HCT116 (cell line): ENCODE measurements around the gene CCDC89. TPM values are rescaled to one million over a fixed set of nuclear protein-coding genes. Genes with fewer than 3 reads are reported as not detected.

Experiments used
- ATAC-seq: fragments of 200-7000 bp; cut with Tn5 transposase; 2 replicates; pipeline ENCODE4 v1.9.1; 2020; ENCODE audit warnings: mild to moderate bottlenecking, moderate library complexity
- BruUV-seq: library from RNA; stranded (reverse); fragments of 400-500 nt; replicated peaks from 2 replicates; lab custom pipeline; 2021; lab: Mats Ljungman, UMichigan
- CTCF ChIA-PET: fragments of 300-600 bp; sonication (Branson Sonifier 250); formaldehyde crosslinking; loops from one replicate; lab custom pipeline; 2021; ENCODE audit warnings: antibody characterized with exemption; lab: Charles Lee
- POLR2A ChIA-PET: fragments of 300-600, 350-600 bp; sonication (Branson Sonifier 250); formaldehyde crosslinking; loops from one replicate; lab custom pipeline; 2021; ENCODE audit warnings: antibody characterized with exemption; lab: Charles Lee
- RAD21 ChIA-PET, 2 experiments: fragments of 300-600 bp; sonication (Branson Sonifier 250); formaldehyde crosslinking; loops; one replicate each; lab custom pipeline; 2023; ENCODE audit warnings: low total read pairs in 2 of 2; ENCODE audit not compliant: uncharacterized antibody in 2 of 2, unreplicated experiment in 2 of 2, low non-redundant PET in 1 of 2; lab: Charles Lee
- DNase-seq: peaks from one replicate; pipeline ENCODE4 v3.0.0-alpha.2; 2010; ENCODE audit warnings: low read depth, low spot score
- H2AFZ ChIP-seq: fragments of 200-600 bp; shearing (Covaris generic), sonication (generic); 2 replicates; pipeline ENCODE4 v1.6.1; 2017; ENCODE audit warnings: low read depth, mixed run types, mixed read lengths, antibody characterized with exemption, low read length; ENCODE audit not compliant: poor library complexity, severe bottlenecking
- H3K27ac ChIP-seq: 2 replicates; pipeline ENCODE4 v1.5.1; 2012; ENCODE audit warnings: low read depth, low read length
- H3K27me3 ChIP-seq: fragments of 200-600 bp; sonication (generic); 2 replicates; pipeline ENCODE4 v1.6.1; 2016; ENCODE audit warnings: mixed run types, low read length, mixed read lengths; ENCODE audit not compliant: insufficient read depth
- H3K36me3 ChIP-seq, 2 experiments: fragments of 200-500 bp in 1 of 2; fragments of 200-600 bp in 1 of 2; sonication (Bioruptor generic) in 1 of 2; sonication (generic) in 1 of 2; 2 replicates each; pipeline versions ENCODE4 v1.5.1 to v1.6.1; 2014 to 2016; ENCODE audit warnings: low read length in 2 of 2, inconsistent platforms in 1 of 2, mixed read lengths in 1 of 2, mixed run types in 1 of 2; ENCODE audit not compliant: insufficient read depth in 2 of 2, control insufficient read depth in 1 of 2
- H3K4me1 ChIP-seq, 2 experiments: fragments of 200-600 bp in 1 of 2; sonication (generic) in 1 of 2; 2 replicates each; pipeline versions ENCODE4 v1.5.1 to v1.6.1; 2012 to 2017; ENCODE audit warnings: low read length in 2 of 2, inconsistent platforms in 1 of 2, mild to moderate bottlenecking in 1 of 2, mixed read lengths in 1 of 2, mixed run types in 1 of 2, moderate library complexity in 1 of 2; ENCODE audit not compliant: insufficient read depth in 2 of 2, control insufficient read depth in 1 of 2
- H3K4me2 ChIP-seq: fragments of 200-600 bp; sonication (generic); 2 replicates; pipeline ENCODE4 v1.6.1; 2017; ENCODE audit warnings: mixed run types, low read length, mixed read lengths
- H3K4me3 ChIP-seq, 2 experiments: fragments of 200-600 bp in 1 of 2; sonication (generic) in 1 of 2; replicated peaks in 1 of 2; 2 replicates each; pipeline ENCODE4 v1.5.1; 2011 to 2016; ENCODE audit warnings: low read length in 2 of 2, control low read depth in 1 of 2, low read depth in 1 of 2, mild to moderate bottlenecking in 1 of 2, mixed read lengths in 1 of 2, mixed run types in 1 of 2
- H3K79me2 ChIP-seq: fragments of 200-600 bp; sonication (generic); 2 replicates; pipeline ENCODE4 v1.6.1; 2017; ENCODE audit warnings: mild to moderate bottlenecking, mixed run types, low read length, moderate library complexity, mixed read lengths; ENCODE audit not compliant: insufficient read depth
- H3K9ac ChIP-seq: fragments of 200-600 bp; sonication (generic); 2 replicates; pipeline ENCODE4 v1.6.1; 2016; ENCODE audit warnings: low read length, mixed read lengths
- H3K9me2 ChIP-seq: fragments of 200-600 bp; sonication (generic), shearing (Covaris generic); 2 replicates; pipeline ENCODE4 v1.6.1; 2017; ENCODE audit warnings: mixed run types, mild to moderate bottlenecking, moderate library complexity; ENCODE audit not compliant: insufficient read depth
- H3K9me3 ChIP-seq, 2 experiments: fragments of 200-500 bp in 1 of 2; fragments of 200-600 bp in 1 of 2; sonication (Bioruptor generic) in 1 of 2; sonication (generic) in 1 of 2; 2 replicates each; pipeline ENCODE4 v1.6.1; 2014 to 2017; ENCODE audit warnings: low read length in 2 of 2, mixed read lengths in 2 of 2, inconsistent platforms in 1 of 2, low read depth in 1 of 2, mild to moderate bottlenecking in 1 of 2, mixed run types in 1 of 2, moderate library complexity in 1 of 2; ENCODE audit not compliant: control insufficient read depth in 1 of 2, insufficient read depth in 1 of 2
- H4K20me1 ChIP-seq: fragments of 200-600 bp; sonication (generic), shearing (Covaris generic); 2 replicates; pipeline ENCODE4 v1.6.1; 2017; ENCODE audit warnings: mixed run types, mild to moderate bottlenecking, moderate library complexity; ENCODE audit not compliant: insufficient read depth
- ATF3 ChIP-seq: IDR thresholded peaks from 2 replicates; pipeline ENCODE4 v1.6.1; 2012
- CBX3 ChIP-seq: IDR thresholded peaks from 2 replicates; pipeline ENCODE4 v1.6.1; 2012; ENCODE audit warnings: low read depth
- CTCF ChIP-seq, 3 experiments: fragments of 200-600 bp in 1 of 3; sonication (generic) in 1 of 3; IDR thresholded peaks in 2 of 3; conservative IDR thresholded peaks in 1 of 3; 2 replicates each; pipeline ENCODE4 v1.5.1; 2012 to 2017; ENCODE audit warnings: low read depth in 2 of 3, low read length in 2 of 3, antibody characterized with exemption in 1 of 3, borderline replicate concordance in 1 of 3, control low read depth in 1 of 3, mild to moderate bottlenecking in 1 of 3, mixed read lengths in 1 of 3, mixed run types in 1 of 3, moderate library complexity in 1 of 3; ENCODE audit not compliant: insufficient read depth in 1 of 3
- EGR1 ChIP-seq: IDR thresholded peaks from 2 replicates; pipeline ENCODE4 v1.6.1; 2012; ENCODE audit warnings: low read depth
- ELF1 ChIP-seq: IDR thresholded peaks from 2 replicates; pipeline ENCODE4 v1.6.1; 2012; ENCODE audit warnings: low read depth, borderline replicate concordance
- EZH2 ChIP-seq: fragments of 200-600 bp; sonication (generic); IDR thresholded peaks from 2 replicates; pipeline ENCODE4 v1.6.1; 2017; ENCODE audit warnings: antibody characterized with exemption, mixed run types
- EZH2phosphoT487 ChIP-seq: fragments of 200-600 bp; IDR thresholded peaks from 2 replicates; pipeline ENCODE4 v1.6.1; 2018; ENCODE audit warnings: antibody characterized with exemption, borderline replicate concordance
- FOSL1 ChIP-seq: IDR thresholded peaks from 2 replicates; pipeline ENCODE4 v1.6.1; 2012; ENCODE audit warnings: low read depth
- JUND ChIP-seq: IDR thresholded peaks from 2 replicates; pipeline ENCODE4 v1.6.1; 2012
- MAX ChIP-seq: IDR thresholded peaks from 2 replicates; pipeline ENCODE4 v1.6.1; 2012
- POLR2A ChIP-seq: IDR thresholded peaks from 2 replicates; pipeline ENCODE4 v1.7.0; 2011; ENCODE audit warnings: borderline replicate concordance; ENCODE audit not compliant: insufficient read depth, insufficient read length; ENCODE audit errors: extremely low read depth
- POLR2AphosphoS5 ChIP-seq: IDR thresholded peaks from 2 replicates; pipeline ENCODE4 v1.6.1; 2011; ENCODE audit warnings: mild to moderate bottlenecking, low read depth, low read length, moderate library complexity
- RAD21 ChIP-seq: IDR thresholded peaks from 2 replicates; pipeline ENCODE4 v1.6.1; 2012; ENCODE audit warnings: low read depth, mild to moderate bottlenecking
- SIN3A ChIP-seq: IDR thresholded peaks from 2 replicates; pipeline ENCODE4 v1.6.1; 2012; ENCODE audit warnings: low read depth
- SP1 ChIP-seq: IDR thresholded peaks from 2 replicates; pipeline ENCODE4 v1.6.1; 2012; ENCODE audit warnings: low read depth
- SRF ChIP-seq: IDR thresholded peaks from 2 replicates; pipeline ENCODE4 v1.6.1; 2012; ENCODE audit warnings: low read depth
- YY1 ChIP-seq: IDR thresholded peaks from 2 replicates; pipeline ENCODE4 v1.6.1; 2011; ENCODE audit warnings: low read length, low read depth, moderate library complexity, mild to moderate bottlenecking; ENCODE audit not compliant: insufficient replicate concordance; ENCODE audit errors: extremely low read depth
- ZBTB33 ChIP-seq: IDR thresholded peaks from 2 replicates; pipeline ENCODE4 v1.6.1; 2011; ENCODE audit warnings: mild to moderate bottlenecking, low read length, moderate library complexity; ENCODE audit not compliant: insufficient replicate concordance; ENCODE audit errors: extremely low read depth
- ZFX ChIP-seq: fragments of 450-650 bp; IDR thresholded peaks from 2 replicates; pipeline ENCODE4 v1.6.1; 2017
- ZNF274 ChIP-seq: fragments of 200-500 bp; sonication (Bioruptor generic); IDR thresholded peaks from 2 replicates; pipeline ENCODE4 v1.6.1; 2014; ENCODE audit warnings: mild to moderate bottlenecking, low read depth, low read length, inconsistent platforms
- intact Hi-C: fragments of 100-400 bp; cut with micrococcal nuclease; formaldehyde crosslinking; loops from 2 replicates; pipeline ENCODE4 v1.10.0; 2022
- total RNA-seq: library from RNA; stranded (reverse); gene quantifications from one replicate; pipeline ENCODE4 v1.2.1, GENCODE V29; 2021; ENCODE audit not compliant: unreplicated experiment

Gene CCDC89
- total RNA-seq, 1 experiment from 2014 or later = 0.22 TPM

DNA sequence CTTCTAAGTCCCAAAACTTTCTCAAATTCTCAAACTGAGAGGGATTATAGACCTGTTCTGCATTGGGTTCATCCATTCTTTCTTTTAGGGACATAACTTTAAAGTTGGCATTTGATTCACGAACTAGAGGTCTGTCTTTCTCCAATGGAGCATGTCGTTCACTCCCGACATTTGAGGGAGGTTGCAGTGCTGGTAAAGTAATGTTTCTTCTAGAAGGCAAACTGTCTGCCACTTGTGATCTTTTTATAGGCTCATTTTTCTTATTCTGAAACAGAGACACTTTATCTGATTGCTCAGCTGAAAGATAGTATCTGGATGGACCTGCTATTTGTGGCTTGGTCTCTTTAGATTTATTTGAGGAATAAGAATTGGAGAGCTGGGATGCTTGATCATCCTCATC is 40.4 kb upstream of the CCDC89 start (continued):
- TF ChIP-seq EGR1 (no peak), FOSL1 (no peak), SRF (no peak), SP1 (no peak), SIN3A (no peak)
- TF ChIP-seq, all 23 proteins: peak for 0

DNA sequence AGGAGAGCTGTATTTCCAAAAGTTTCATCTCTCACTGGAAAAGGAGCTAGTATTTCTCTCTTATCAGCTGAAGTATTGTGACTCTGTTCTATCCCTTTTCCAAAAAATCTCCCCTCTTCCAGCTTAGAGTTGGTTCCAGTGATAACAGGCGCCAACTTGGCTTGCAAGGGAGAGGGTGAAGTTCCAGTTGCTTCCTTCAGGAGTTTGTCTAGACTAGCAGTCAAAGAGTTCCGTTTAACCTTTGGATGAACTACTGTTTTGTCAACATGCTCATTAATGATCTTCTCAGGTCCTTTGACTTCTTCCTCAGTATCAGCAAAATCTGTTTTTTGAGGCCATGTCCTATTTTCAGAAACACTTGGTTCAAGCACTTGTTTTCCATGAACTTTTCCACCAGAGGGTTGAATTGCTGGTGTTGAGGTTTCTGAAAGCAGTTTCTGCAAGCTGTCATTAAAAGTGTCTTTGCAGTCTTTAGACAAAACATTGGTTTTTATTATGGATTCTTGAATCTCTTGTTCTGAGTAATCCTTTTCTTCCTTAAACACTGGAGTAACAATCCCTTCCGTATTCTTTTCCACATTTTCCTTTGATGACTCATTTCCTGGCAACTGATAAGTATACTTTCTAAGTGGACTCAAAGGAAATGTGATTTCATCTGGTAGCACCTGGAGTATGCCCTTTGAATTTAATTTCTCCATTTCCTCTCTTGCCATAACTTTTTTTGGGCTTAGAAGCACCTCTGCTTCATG is 39.7 kb upstream of the CCDC89 start:
- ChIA-PET RAD21 (no interaction called here), POLR2A (no interaction called here), CTCF (no interaction called here)
- Histone ChIP-seq H3K27me3 (no peaks in the 10 kb centered on the region), H4K20me1 (no peaks in the 10 kb centered on the region), H3K9me3 (no peaks in the 10 kb centered on the region; a peak in 1 of 4 replicates), H3K79me2 (no peaks in the 10 kb centered on the region), H3K9me2 (no peaks in the 10 kb centered on the region), H3K27ac (peak overlapping the region; percentile 44), H3K4me1 (peaks cover 27 to 39% of the 10 kb centered on the region in 2 experiments), H3K4me3 (peak overlapping the region in 1 of 2 experiments; percentile 22; a peak in 2 of 4 replicates), H3K9ac (no peak overlapping the region), H3K4me2 (peak overlapping the region; percentile 58), H3K36me3 (peaks cover 0 to 11% of the 10 kb centered on the region in 2 experiments; a peak in 1 of 4 replicates), H2AFZ (peak overlapping the region; percentile 19)
- intact Hi-C loops = no loop called here
- BruUV-seq = no TSS peak
- ATAC-seq (peak; percentile 71), DNase-seq (peak; percentile 72)
- no peak for TF ChIP-seq EZH2phosphoT487
- TF ChIP-seq ZBTB33 = no peak
- no peak for TF ChIP-seq ZFX
- 0 out of 6 replicates have a peak, but pooled peaks of 1 of the 3 experiments have one; percentile 17 for TF ChIP-seq CTCF (IDR thresholded peaks at IDR 0.05 in 2 of 3, conservative IDR thresholded peaks at IDR 0.05 in 1 of 3; ENCODE audit: borderline replicate concordance in 1 of 3, insufficient read depth in 1 of 3, low read depth in 2 of 3, low read length in 2 of 3)
- TF ChIP-seq MAX = 0 out of 2 replicates have a peak, but pooled peaks have one; percentile 44
- TF ChIP-seq POLR2A = no peak
- peak; percentile 22; the same call in 1 of the 2 replicates for TF ChIP-seq RAD21
- TF ChIP-seq POLR2AphosphoS5 = no peak; the same call in 1 of the 2 replicates
- no peak for TF ChIP-seq SIN3A
- no peak for TF ChIP-seq YY1
- TF ChIP-seq ZNF274 = no peak
- peak; percentile 97 for TF ChIP-seq JUND
- TF ChIP-seq EGR1 = peak; percentile 40; the same call in 1 of the 2 replicates
- peak; percentile 73; the same call in 1 of the 2 replicates for TF ChIP-seq SRF
- TF ChIP-seq ATF3 = peak; percentile 64; the same call in 1 of the 2 replicates
- TF ChIP-seq EZH2 = no peak
- peak; percentile 74; the same call in 1 of the 2 replicates for TF ChIP-seq CBX3
- TF ChIP-seq ELF1 = peak; percentile 62
